ENCODE data around the gene GPR35. TPM values are rescaled to one million over a fixed set of nuclear protein-coding genes. Genes with fewer than 3 reads are reported as not detected.

The GPR35 gene
- total and polyA plus RNA-seq, 2 of the 13 experiments (the other 11 are each of a cell fraction or from before 2014, with no cell fraction given): 27.1 to 44.2 TPM

GRCh38 chr2:240626531-240627300 is 1.4 kb downstream of the GPR35 start (continued):
- TF ChIP-seq ZNF30 (CRISPR knock-in tag; IDR thresholded peaks at IDR 0.05) (peak; percentile 67; the same call in 1 of the 2 replicates), ZFP90 (CRISPR knock-in tag; IDR thresholded peaks at IDR 0.05; ENCODE audit: borderline replicate concordance) (peak; percentile 23; the same call in 1 of the 2 replicates), ZNF790 (CRISPR knock-in tag; IDR thresholded peaks at IDR 0.05; ENCODE audit: borderline replicate concordance) (no peak; the same call in 1 of the 2 replicates), GATAD2A (CRISPR knock-in tag; IDR thresholded peaks at IDR 0.05) (peak; percentile 89), HHEX (CRISPR knock-in tag; IDR thresholded peaks at IDR 0.05) (no peak), ZNF10 (CRISPR knock-in tag; IDR thresholded peaks at IDR 0.05; ENCODE audit: borderline replicate concordance, low read depth) (no peak), NFIC (IDR thresholded peaks at IDR 0.05; ENCODE audit: low read length) (no peak), HNRNPK (IDR thresholded peaks at IDR 0.05; ENCODE audit: low read depth, low read length, poor library complexity, severe bottlenecking) (no peak), ELF1 (CRISPR knock-in tag; IDR thresholded peaks at IDR 0.05) (peak; percentile 91), ZFAT (CRISPR knock-in tag; conservative IDR thresholded peaks at IDR 0.05) (no peak), SPEN (CRISPR knock-in tag; IDR thresholded peaks at IDR 0.05; ENCODE audit: low read depth) (peak; percentile 70; the same call in 1 of the 2 replicates), ZNF724P (CRISPR knock-in tag; IDR thresholded peaks at IDR 0.05; ENCODE audit: borderline replicate concordance) (peak; percentile 64), ZNF318 (CRISPR knock-in tag; IDR thresholded peaks at IDR 0.05) (peak; percentile 42; the same call in 1 of the 2 replicates), KMT2A (CRISPR knock-in tag; IDR thresholded peaks at IDR 0.05) (no peak; the same call in none of the 2 replicates)
- TF ChIP-seq, protein P1, sequence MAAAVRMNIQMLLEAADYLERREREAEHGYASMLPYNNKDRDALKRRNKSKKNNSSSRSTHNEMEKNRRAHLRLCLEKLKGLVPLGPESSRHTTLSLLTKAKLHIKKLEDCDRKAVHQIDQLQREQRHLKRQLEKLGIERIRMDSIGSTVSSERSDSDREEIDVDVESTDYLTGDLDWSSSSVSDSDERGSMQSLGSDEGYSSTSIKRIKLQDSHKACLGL (CRISPR knock-in tag; IDR thresholded peaks at IDR 0.05): peak; percentile 75
- TF ChIP-seq, protein P2, sequence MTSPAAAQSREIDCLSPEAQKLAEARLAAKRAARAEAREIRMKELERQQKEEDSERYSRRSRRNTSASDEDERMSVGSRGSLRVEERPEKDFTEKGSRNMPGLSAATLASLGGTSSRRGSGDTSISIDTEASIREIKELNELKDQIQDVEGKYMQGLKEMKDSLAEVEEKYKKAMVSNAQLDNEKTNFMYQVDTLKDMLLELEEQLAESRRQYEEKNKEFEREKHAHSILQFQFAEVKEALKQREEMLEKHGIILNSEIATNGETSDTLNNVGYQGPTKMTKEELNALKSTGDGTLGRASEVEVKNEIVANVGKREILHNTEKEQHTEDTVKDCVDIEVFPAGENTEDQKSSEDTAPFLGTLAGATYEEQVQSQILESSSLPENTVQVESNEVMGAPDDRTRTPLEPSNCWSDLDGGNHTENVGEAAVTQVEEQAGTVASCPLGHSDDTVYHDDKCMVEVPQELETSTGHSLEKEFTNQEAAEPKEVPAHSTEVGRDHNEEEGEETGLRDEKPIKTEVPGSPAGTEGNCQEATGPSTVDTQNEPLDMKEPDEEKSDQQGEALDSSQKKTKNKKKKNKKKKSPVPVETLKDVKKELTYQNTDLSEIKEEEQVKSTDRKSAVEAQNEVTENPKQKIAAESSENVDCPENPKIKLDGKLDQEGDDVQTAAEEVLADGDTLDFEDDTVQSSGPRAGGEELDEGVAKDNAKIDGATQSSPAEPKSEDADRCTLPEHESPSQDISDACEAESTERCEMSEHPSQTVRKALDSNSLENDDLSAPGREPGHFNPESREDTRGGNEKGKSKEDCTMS (CRISPR knock-in tag; conservative IDR thresholded peaks at IDR 0.05): no peak
- TF ChIP-seq, protein P3, sequence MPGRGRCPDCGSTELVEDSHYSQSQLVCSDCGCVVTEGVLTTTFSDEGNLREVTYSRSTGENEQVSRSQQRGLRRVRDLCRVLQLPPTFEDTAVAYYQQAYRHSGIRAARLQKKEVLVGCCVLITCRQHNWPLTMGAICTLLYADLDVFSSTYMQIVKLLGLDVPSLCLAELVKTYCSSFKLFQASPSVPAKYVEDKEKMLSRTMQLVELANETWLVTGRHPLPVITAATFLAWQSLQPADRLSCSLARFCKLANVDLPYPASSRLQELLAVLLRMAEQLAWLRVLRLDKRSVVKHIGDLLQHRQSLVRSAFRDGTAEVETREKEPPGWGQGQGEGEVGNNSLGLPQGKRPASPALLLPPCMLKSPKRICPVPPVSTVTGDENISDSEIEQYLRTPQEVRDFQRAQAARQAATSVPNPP (CRISPR knock-in tag; IDR thresholded peaks at IDR 0.05): no peak; the same call in 1 of the 2 replicates
